GM21360 (cell line): ENCODE results near the gene TBL3.

Experiments used
- ATAC-seq: cut with Tn5 transposase; IDR thresholded peaks from one replicate; pipeline ENCODE4 v1.9.1; 2021; ENCODE audit warnings: mild to moderate bottlenecking, moderate library complexity; ENCODE audit not compliant: unreplicated experiment

The TBL3 gene

GRCh38 chr16:1981398-1981836 lies 9.6 kb downstream of the TBL3 start, which contains the start of gene NOXO1:
Gene NOXO1, minus strand, starts transcription at chr16:1981469. Its CDS starts 290 bp downstream, at chr16:1981179.
- no peak for ATAC-seq

DNA sequence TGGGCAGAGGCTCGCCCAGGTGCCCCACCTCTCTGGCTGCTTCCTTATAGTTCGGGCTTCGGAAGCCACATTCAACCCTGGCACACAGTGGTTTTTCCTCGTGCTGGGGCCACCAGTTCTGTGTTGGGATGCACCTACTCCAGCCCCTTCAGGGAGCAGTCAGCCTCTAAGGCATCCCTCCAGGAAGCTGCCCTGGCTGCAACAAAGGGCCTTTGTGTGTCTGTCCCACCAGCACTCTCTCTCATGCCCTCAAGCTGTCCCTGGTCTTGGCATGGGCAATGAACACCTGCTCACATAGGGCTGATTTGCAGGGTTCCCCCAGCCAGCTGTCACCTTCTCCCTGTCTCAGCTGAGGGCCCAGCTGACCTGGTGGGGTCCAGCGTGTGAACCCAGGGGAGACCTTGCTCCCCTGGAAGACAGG lies 10.2 kb downstream of the TBL3 start:
- no peak for ATAC-seq

GRCh38 chr16:1982991-1983543 lies 11.2 kb downstream of the TBL3 start:
- ATAC-seq: no peak

- peak; percentile 67 for ATAC-seq
Measured at GRCh38 chr16:1983544-1984346, 11.9 kb downstream of the TBL3 start, which contains the start of gene GFER. Gene GFER, plus strand, starts transcription at chr16:1984193. Its CDS starts 26 bp downstream, at chr16:1984219.

DNA sequence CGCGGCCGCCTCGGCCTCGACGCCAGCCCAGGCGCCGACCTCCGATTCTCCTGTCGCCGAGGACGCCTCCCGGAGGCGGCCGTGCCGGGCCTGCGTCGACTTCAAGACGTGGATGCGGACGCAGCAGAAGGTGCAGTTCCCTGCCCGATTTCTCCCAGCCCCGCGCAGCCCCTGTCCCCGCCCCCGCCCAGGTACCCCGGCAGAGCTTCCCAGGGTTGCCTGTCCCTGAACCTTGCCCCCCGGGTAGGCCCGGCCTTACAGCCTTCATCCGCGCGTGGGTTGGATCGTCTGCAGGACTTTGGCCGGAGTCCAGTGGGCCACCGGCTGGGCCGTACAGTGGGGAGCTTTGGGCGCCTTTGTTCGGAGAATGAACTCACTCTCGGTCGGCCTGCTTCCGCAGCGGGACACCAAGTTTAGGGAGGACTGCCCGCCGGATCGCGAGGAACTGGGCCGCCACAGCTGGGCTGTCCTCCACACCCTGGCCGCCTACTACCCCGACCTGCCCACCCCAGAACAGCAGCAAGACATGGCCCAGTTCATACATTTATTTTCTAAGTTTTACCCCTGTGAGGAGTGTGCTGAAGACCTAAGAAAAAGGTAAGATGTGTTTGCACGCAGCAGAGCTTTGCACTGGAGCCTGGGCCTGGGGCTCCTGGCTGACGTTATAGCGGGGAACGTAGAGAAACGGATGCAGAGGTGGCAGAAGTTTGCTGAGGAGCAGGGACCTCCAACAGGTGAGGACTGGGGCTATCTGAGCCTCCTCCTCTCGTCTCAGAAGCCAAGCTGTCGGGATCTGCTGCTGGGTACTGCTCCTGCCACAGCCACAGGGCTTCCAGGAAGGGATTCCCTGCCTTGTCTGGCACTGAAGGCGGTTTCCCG lies 12.7 kb downstream of the TBL3 start:
- ATAC-seq: peak; percentile 5

DNA sequence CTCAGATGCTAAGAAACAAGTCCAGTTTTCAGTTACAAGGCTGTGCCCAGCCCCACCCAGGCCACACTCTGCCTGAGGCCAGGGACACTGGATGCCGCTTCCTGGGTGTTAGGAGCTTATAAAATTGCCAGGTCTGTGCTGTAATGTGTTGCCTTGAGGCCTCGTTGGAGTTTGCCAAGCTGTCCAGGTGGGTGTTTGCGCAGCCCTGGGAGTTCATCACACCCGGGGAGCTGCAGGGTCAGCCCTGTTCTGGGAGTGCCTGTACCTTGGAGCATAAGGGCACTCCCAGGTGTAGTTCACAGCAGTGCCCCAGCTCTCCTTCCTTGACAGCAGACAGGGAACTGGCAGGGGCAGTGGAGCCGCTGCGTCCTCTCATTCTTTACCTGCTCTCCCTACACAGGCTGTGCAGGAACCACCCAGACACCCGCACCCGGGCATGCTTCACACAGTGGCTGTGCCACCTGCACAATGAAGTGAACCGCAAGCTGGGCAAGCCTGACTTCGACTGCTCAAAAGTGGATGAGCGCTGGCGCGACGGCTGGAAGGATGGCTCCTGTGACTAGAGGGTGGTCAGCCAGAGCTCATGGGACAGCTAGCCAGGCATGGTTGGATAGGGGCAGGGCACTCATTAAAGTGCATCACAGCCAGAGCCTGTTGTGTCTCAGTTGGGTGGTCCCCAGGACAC lies 13.8 kb downstream of the TBL3 start:
- ATAC-seq: no peak

GRCh38 chr16:1987198-1987597 lies 15.3 kb downstream of the TBL3 start:
- no peak for ATAC-seq

DNA sequence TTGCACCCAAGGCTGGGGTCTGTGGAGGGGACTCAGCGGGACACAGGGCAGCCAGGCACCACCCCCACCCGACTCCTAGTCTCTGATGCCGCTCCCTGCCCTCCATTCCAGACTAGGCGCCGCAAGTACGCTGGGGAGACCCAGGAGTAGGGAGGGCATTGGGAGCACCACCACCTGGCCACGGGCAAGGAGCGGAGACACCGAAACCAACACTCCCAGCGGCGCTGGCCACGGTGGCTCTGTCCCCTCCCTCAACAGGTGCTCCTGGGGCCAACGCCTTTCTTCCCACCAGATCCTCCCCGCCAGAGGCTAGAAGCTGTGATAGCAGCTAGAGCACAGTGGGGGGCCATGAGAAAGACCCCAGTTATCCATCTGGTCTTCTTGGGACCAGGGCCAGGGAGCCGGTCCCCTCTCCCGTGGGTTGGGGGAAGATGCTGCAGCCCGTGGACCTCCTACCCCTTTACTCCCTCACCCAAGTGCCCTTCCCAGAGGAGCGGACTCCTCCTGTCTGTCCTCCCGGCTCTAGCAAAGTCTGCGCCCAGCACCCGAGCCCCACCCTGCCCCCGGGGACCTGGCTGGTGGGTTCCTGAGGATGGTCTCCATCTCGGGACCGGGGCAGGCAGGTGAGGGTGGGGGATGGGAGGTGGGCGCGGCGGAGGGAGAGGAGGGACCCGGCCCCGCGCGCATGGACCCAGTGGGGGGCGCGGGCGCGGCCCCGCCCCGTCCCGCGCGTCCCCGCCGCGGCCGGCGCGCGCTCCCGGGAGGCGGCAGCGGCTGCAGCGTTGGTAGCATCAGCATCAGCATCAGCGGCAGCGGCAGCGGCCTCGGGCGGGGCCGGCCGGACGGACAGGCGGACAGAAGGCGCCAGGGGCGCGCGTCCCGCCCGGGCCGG lies 17.6 kb downstream of the TBL3 start, which contains the start of gene SYNGR3:
Gene SYNGR3, plus strand, starts transcription at position 762 of the 892 bp plus-strand sequence. CDS start 133 bp downstream, outside the sequence.
- ATAC-seq: no peak

GRCh38 chr16:1990101-1990350 lies 18.2 kb downstream of the TBL3 start:
- ATAC-seq: no peak

DNA sequence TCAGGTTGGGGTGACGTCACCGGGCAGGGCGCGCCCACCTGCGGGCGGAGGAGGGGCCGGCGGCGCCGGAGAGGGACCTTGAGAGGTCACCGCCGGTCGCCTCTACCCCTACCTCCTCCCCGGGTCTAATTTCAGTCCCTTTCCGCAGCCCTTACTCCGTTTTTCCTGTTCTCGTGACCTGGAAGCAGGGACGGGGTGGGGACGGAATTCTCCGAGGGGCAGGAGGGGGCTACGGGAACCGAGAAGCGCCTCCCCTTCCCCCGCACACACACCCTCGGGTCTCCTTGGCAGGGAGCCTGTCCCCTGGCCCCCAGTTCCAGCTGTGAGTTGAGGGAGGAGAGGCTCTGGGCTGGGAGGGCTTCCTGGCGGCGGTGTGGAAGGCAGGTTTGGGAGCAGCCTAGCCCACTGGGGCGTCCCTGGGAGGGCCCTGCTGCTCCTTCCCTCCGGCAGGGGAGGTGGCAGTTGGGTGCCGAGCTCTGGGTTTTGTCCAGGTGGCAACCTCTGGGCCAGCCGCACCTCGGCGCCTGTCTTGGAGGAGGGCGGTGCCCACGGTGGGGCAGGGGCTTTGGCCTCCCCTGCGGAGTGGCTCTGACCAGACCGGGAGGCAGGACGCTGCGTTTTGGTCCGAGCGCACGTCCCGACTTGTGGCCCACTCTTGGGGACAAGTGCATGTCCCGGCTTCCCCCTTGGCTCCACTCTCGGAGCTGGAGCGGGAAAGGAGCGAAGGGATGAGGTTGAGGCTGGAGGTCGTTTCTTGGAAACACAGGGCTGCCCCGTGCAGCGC lies 18.7 kb downstream of the TBL3 start:
- ATAC-seq: no peak

DNA sequence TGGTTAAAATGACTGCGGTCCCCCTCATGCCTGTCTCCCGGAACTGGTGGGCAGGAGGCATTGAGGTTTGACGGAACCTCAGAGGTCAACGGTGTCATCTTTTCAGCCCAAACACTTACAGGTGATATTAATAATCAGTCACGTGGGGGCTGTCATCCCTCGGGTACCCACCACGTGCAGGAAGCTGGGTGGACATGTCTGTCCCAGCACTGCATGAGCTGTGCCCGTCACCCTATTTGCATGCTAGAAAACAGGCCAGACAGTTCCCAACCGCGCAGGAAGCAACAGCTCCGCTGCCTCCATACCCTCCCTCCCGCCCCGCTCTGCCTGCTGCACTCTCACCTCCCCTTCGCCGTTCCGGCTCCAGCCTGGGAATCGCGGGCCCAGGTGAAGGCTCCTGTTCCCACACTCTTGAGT lies 19.3 kb downstream of the TBL3 start:
- ATAC-seq: no peak

GRCh38 chr16:1991588-1991947 lies 19.7 kb downstream of the TBL3 start:
- no peak for ATAC-seq

DNA sequence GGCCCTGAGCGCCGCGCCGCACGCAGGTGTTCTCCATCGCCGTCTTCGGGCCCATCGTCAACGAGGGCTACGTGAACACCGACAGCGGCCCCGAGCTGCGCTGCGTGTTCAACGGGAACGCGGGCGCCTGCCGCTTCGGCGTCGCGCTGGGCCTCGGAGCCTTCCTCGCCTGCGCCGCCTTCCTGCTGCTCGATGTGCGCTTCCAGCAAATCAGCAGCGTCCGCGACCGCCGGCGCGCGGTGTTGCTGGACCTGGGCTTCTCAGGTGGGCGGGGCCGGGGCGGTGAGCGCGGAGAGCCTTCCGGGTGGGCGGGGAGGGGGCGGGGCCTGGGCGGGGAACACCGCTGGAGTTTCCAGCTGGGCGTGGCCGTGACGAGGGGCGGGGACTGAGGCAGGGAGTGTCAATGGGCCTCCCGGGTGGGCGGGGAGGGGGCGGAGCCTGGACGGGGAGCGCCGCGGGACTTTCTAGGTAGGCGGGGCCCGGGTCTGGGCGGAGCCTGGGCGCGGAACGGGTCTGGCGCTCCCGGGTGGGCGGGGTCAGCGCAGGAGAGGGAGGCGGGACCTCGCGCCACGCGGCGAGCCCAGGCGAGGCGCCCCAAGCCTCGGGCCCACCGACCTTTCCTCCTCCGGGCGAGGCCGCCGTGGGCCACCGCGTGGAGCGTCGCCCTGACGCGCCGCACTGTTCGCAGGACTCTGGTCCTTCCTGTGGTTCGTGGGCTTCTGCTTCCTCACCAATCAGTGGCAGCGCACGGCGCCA lies 20.3 kb downstream of the TBL3 start:
- peak; percentile 42 for ATAC-seq

GRCh38 chr16:1992704-1993317 lies 21.0 kb downstream of the TBL3 start:
- no peak for ATAC-seq

GRCh38 chr16:1993731-1994131 lies 21.9 kb downstream of the TBL3 start:
- no peak for ATAC-seq

GRCh38 chr16:1997494-1998359 lies 25.9 kb downstream of the TBL3 start:
- no peak for ATAC-seq

GRCh38 chr16:1998360-1998835 lies 26.5 kb downstream of the TBL3 start:
- no peak for ATAC-seq
